T-helper 17 cell (primary cell): Measurements from ENCODE around the gene TOP1. TPM values are rescaled to one million over a fixed set of nuclear protein-coding genes. Genes with fewer than 3 reads are reported as not detected.
"Not testable (repeated sequence)": the region's sequence is repeated elsewhere in the genome, so short reads cannot be mapped to it uniquely, and the experiment has no call there.

ENCODE experiments used
- ATAC-seq: fragments of 150-1000 bp; cut with Tn5 transposase; 2 replicates; pipeline ENCODE4 v1.10.0; 2021; ENCODE audit warnings: mild to moderate bottlenecking, moderate library complexity
- DNase-seq, 3 donors: peaks; one replicate each; pipeline versions ENCODE4 v3.0.0 to v3.0.0-alpha.2; 2020 to 2021
- H3K9me3 ChIP-seq: one replicate; pipeline ENCODE4 v1.7.0; 2013; ENCODE audit warnings: low read length, mild to moderate bottlenecking; ENCODE audit not compliant: control insufficient read depth, poor library complexity, severe bottlenecking
- H3K27ac Mint-ChIP-seq: one replicate; pipeline ENCODE4 v1.8.0; 2022; ENCODE audit warnings: mild to moderate bottlenecking, moderate library complexity, mixed read lengths
- H3K27me3 Mint-ChIP-seq: one replicate; pipeline ENCODE4 v1.8.0; 2022; ENCODE audit warnings: mixed read lengths
- H3K36me3 Mint-ChIP-seq: one replicate; pipeline ENCODE4 v1.8.0; 2022; ENCODE audit warnings: low read depth, mixed read lengths
- H3K4me1 Mint-ChIP-seq: one replicate; pipeline ENCODE4 v1.8.0; 2022; ENCODE audit warnings: mild to moderate bottlenecking, mixed read lengths
- H3K4me3 Mint-ChIP-seq: one replicate; pipeline ENCODE4 v1.8.0; 2022; ENCODE audit warnings: mild to moderate bottlenecking, moderate library complexity, mixed read lengths
- total RNA-seq, 4 donors: library from RNA in 2 of 4; stranded (reverse) in 2 of 4; gene quantifications; one replicate each; pipeline ENCODE4 v1.2.3 and lab custom pipeline; 2022 to 2026

The TOP1 gene
- total RNA-seq, 2 donors from 2014 or later, result 37.4 to 44.4 TPM

GRCh38 chr20:40993794-40994540 is 34.7 kb upstream of the TOP1 start:
- H3K9me3 ChIP-seq, result no peaks in the 10 kb centered on the region
- Mint-ChIP-seq H3K4me1 (peaks cover 17% of the 10 kb centered on the region), H3K4me3 (no peak overlapping the region), H3K27ac (no peak overlapping the region), H3K36me3 (no peaks in the 10 kb centered on the region), H3K27me3 (peaks cover 5% of the 10 kb centered on the region)
- no peak for ATAC-seq
- DNase-seq, result no peak

- Mint-ChIP-seq H3K4me3 (no peak overlapping the region), H3K27me3 (peaks cover 5% of the 10 kb centered on the region), H3K36me3 (no peaks in the 10 kb centered on the region), H3K27ac (no peak overlapping the region), H3K4me1 (peaks cover 8% of the 10 kb centered on the region)
- no peaks in the 10 kb centered on the region for H3K9me3 ChIP-seq
- DNase-seq, result no peak
- no peak for ATAC-seq
These were observed 32.3 kb upstream of the TOP1 start for GRCh38 chr20:40996326-40996725.

GRCh38 chr20:40997116-40997515 is 31.5 kb upstream of the TOP1 start:
- no peak for ATAC-seq
- DNase-seq, result no peak

GRCh38 chr20:40999841-41000240 is 28.8 kb upstream of the TOP1 start:
- H3K4me1 Mint-ChIP-seq, result peaks cover 8% of the 10 kb centered on the region
- no peak overlapping the region for H3K4me3 Mint-ChIP-seq
- peaks cover 5% of the 10 kb centered on the region for H3K27me3 Mint-ChIP-seq
- ATAC-seq (no peak), DNase-seq (no peak)
- no peaks in the 10 kb centered on the region for H3K36me3 Mint-ChIP-seq
- H3K9me3 ChIP-seq, result no peaks in the 10 kb centered on the region
- H3K27ac Mint-ChIP-seq, result peak overlapping the region; percentile 2

More at GRCh38 chr20:40997116-40997515, 31.5 kb upstream of the TOP1 start:
- Mint-ChIP-seq H3K4me3 (no peak overlapping the region), H3K27me3 (peaks cover 5% of the 10 kb centered on the region), H3K36me3 (no peaks in the 10 kb centered on the region), H3K27ac (no peak overlapping the region), H3K4me1 (peaks cover 2% of the 10 kb centered on the region)
- no peaks in the 10 kb centered on the region for H3K9me3 ChIP-seq

- no peak overlapping the region for H3K27ac Mint-ChIP-seq
- no peaks in the 10 kb centered on the region for H3K36me3 Mint-ChIP-seq
- no peak for DNase-seq
- no peak for ATAC-seq
- no peaks in the 10 kb centered on the region for H3K9me3 ChIP-seq
- peaks cover 8% of the 10 kb centered on the region for H3K4me1 Mint-ChIP-seq
- H3K4me3 Mint-ChIP-seq, result no peak overlapping the region
- peaks cover 5% of the 10 kb centered on the region for H3K27me3 Mint-ChIP-seq
These were observed 28.0 kb upstream of the TOP1 start for GRCh38 chr20:41000628-41001027.

GRCh38 chr20:41001497-41001896 is 27.1 kb upstream of the TOP1 start:
- no peak for ATAC-seq
- Mint-ChIP-seq H3K4me1 (peaks cover 8% of the 10 kb centered on the region), H3K4me3 (no peak overlapping the region), H3K27me3 (peaks cover 5% of the 10 kb centered on the region), H3K27ac (no peak overlapping the region), H3K36me3 (no peaks in the 10 kb centered on the region)
- H3K9me3 ChIP-seq, result no peaks in the 10 kb centered on the region
- no peak for DNase-seq

- ATAC-seq, result no peak
- peak overlapping the region; percentile 67 for H3K4me3 Mint-ChIP-seq
- H3K9me3 ChIP-seq, result no peaks in the 10 kb centered on the region
- peaks cover 9% of the 10 kb centered on the region for H3K4me1 Mint-ChIP-seq
- H3K27ac Mint-ChIP-seq, result peak overlapping the region; percentile 92
- DNase-seq, result no peak
- no peaks in the 10 kb centered on the region for H3K27me3 Mint-ChIP-seq
- H3K36me3 Mint-ChIP-seq, result no peaks in the 10 kb centered on the region
These were observed 25.8 kb upstream of the TOP1 start for GRCh38 chr20:41002842-41003142.

- ATAC-seq (peak; percentile 96), DNase-seq (peak; percentile 17 to 39 (median 28))
- H3K4me3 Mint-ChIP-seq, result peak overlapping the region; percentile 67
- no peaks in the 10 kb centered on the region for H3K9me3 ChIP-seq
- no peaks in the 10 kb centered on the region for H3K36me3 Mint-ChIP-seq
- peak overlapping the region; percentile 92 for H3K27ac Mint-ChIP-seq
- peaks cover 14% of the 10 kb centered on the region for H3K4me1 Mint-ChIP-seq
- no peaks in the 10 kb centered on the region for H3K27me3 Mint-ChIP-seq
These were observed 25.3 kb upstream of the TOP1 start for GRCh38 chr20:41003143-41003935.

- H3K36me3 Mint-ChIP-seq, ATAC-seq, H3K9me3 ChIP-seq, H3K27me3 Mint-ChIP-seq, DNase-seq: not testable (repeated sequence)
- Mint-ChIP-seq H3K27ac (peak overlapping the region; percentile 92), H3K4me1 (peaks cover 16% of the 10 kb centered on the region), H3K4me3 (peak overlapping the region; percentile 67)
These were observed 24.7 kb upstream of the TOP1 start for GRCh38 chr20:41003936-41004294.

GRCh38 chr20:41004531-41005360 is 23.9 kb upstream of the TOP1 start:
- Mint-ChIP-seq H3K36me3 (no peaks in the 10 kb centered on the region), H3K27me3 (no peaks in the 10 kb centered on the region), H3K27ac (peak overlapping the region; percentile 92), H3K4me3 (no peak overlapping the region), H3K4me1 (peaks cover 16% of the 10 kb centered on the region)
- no peak for ATAC-seq
- H3K9me3 ChIP-seq, result no peaks in the 10 kb centered on the region
- no peak for DNase-seq

- H3K9me3 ChIP-seq, result no peaks in the 10 kb centered on the region
- Mint-ChIP-seq H3K4me1 (peaks cover 16% of the 10 kb centered on the region), H3K36me3 (no peaks in the 10 kb centered on the region), H3K27me3 (no peaks in the 10 kb centered on the region), H3K4me3 (no peak overlapping the region), H3K27ac (peak overlapping the region; percentile 6)
- ATAC-seq (no peak), DNase-seq (no peak)
These were observed 23.3 kb upstream of the TOP1 start for GRCh38 chr20:41005361-41005729.

- no peak for DNase-seq
- Mint-ChIP-seq H3K27ac (no peak overlapping the region), H3K36me3 (no peaks in the 10 kb centered on the region), H3K4me3 (no peak overlapping the region), H3K4me1 (peaks cover 16% of the 10 kb centered on the region), H3K27me3 (no peaks in the 10 kb centered on the region)
- no peaks in the 10 kb centered on the region for H3K9me3 ChIP-seq
- ATAC-seq, result no peak
These were observed 22.3 kb upstream of the TOP1 start for GRCh38 chr20:41006126-41006935.
